Stimulated activated CD8-positive, alpha-beta memory T cell treated with anti-CD3 and anti-CD28 coated beads, Interleukin-4, amount 100 ng/mL, for 48 hours (primary cell): ENCODE results near the gene PROB1.
A peak's percentile ranks its signal among the peaks of the same experiment; 100 is the strongest.
"Not testable (repeated sequence)": the region's sequence is repeated elsewhere in the genome, so short reads cannot be mapped to it uniquely, and the experiment has no call there.

ENCODE experiments used
- DNase-seq: peaks from one replicate; pipeline ENCODE4 v3.0.0-alpha.2; 2020

The PROB1 gene

DNA sequence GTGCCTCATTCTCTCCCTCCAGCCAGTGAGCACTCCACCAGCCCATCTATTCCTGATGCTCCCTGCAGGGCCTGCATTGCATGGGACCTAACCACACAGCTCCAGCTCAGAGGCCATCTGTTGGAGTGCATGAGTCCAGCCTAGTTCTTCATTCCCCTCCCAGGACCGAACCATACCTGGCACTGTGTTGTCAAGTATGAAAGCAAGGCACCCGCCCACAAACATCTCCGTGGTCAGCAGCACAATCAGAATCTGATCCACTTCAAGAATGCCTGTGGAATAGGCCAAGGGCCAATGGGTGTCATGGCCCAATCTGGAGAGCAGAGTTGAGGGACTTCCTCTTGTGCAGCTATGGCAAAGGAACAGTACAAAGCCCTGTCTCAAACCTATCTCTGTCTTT lies 17.7 kb downstream of the PROB1 start:
- DNase-seq, result no peak

DNA sequence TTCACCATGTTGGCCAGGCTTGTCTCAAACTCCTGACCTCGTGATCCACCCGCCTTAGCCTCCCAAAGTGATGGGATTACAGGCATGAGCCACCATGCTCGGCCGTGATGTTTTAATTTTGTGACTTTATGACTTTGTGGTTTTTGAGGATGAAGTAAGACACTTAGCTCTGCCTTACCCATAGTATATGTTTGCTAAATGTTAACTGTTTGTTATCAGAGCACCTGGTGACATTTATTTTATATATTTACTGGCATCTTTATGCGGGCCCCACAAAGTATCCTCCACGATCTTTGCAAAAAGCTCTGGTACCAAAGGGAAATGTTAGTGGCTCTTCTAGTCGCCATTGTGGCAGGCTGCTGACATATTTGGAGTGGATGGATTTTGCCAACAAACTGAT lies 18.5 kb downstream of the PROB1 start:
- no peak for DNase-seq

DNA sequence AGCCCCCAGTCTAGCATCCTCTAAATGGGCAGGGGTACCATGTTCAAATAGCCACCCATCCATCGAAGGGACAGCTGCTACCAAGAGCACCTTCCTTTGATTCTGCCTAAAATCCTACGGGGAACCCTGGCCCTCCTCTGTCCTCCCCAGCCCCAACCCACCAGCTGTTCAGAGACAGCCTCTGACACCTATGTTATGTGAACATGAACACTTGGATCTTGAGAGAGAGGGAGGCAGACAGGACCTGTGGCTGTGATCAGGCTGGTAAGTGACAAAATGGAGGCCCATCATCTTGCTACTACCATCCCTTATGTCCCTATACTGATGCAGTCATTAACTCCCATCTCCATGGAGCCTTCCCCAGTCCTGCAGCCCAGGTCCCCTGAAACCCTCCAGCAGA lies 20.0 kb downstream of the PROB1 start:
- peak; percentile 21 for DNase-seq

DNA sequence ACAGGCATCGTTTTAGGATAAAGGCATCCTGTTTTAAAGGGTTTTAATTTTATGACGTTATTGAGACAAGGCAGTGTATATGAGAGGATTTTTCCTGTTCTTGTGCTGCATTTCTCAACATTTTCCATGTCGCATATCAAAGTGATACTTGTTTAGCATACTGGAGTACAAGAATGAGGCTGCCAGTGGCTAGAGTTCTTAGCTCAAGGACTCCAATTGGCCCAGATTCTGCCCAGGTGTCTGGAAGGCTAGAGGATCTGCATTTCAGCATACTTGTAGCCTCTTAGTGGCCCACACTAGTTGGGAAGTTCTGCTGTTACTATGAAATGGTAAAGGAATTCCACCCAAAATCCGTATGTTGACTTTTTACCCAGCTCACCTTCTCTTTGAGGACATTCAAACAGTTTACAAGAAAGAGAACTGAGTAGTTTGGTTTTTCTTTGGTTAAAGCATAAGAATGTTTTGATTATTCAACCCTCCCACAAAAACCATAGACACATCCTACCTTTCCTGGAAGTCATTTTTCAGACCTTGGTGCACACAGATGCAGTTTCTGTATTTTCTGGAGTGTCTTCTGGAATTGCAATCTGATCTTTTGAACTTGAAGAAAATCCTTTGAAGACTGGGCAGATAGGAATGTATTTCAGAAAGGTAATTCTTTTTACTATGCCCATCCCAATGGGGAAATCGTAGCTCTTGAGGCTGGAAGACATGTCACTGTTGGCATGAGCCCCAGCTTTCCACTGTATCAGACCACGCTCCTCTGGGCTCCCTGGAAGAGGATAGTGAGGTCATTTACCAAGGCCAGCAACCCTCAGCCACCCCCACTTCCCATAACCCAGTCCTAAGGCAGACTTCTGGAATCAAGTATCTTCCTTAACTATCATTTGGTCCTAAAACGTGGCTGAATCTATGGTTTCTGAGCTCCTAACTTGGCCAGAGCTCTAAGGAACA lies 23.1 kb downstream of the PROB1 start:
- DNase-seq, result peak; percentile 25

DNA sequence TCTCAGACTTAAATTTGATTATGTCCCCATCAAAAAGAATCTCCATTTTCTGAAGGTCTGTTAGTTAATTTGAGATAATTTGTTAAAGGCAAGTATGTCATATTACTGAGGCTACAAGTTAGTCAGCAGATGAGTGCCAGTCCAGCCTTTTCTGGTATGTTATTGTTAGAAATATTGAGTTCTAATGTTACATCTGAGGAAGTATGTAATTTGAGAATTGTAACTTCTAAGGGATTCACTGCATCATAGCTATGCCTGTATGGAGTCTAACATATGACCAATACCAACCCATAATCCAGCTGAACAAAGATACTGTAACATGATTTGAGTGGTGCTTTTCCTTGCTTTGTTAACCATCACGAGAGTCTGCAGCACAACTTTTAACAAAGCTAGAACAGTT lies 25.7 kb downstream of the PROB1 start:
- no peak for DNase-seq

DNA sequence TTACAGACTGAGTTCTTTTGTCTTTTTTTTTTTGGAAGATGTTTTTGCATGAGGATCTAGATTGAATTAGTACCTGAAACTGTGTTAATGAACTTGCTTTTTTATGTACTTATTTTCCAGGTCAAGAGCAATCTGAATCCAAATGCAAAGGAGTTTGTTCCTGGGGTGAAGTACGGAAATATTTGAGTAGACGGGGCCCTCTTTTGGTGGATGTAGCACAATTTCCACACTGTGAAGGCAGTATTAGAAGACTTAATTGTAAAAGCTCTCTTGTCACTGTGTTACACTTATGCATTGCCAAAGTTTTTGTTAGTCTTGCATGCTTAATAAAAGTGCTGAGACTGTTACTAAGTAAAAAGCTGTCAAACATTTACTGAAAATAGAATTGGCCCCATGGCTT lies 26.3 kb downstream of the PROB1 start:
- DNase-seq, result peak; percentile 17

DNA sequence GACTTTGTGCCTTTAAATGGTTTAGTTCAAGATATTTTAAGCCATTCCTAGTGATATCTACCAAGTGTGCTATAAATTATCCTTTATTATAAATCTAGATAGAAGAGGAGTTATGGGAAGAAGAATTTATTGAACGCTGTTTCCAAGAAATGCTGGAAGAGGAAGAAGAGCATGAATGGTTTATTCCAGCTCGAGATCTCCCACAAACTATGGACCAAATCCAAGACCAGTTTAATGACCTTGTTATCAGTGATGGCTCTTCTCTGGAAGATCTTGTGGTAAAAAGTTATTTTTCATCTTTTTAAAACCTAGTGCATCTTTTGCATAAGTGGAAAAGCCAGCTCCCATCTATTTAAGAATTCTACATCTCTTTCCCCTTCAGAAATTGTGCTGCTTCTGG lies 30.4 kb downstream of the PROB1 start:
- no peak for DNase-seq

DNA sequence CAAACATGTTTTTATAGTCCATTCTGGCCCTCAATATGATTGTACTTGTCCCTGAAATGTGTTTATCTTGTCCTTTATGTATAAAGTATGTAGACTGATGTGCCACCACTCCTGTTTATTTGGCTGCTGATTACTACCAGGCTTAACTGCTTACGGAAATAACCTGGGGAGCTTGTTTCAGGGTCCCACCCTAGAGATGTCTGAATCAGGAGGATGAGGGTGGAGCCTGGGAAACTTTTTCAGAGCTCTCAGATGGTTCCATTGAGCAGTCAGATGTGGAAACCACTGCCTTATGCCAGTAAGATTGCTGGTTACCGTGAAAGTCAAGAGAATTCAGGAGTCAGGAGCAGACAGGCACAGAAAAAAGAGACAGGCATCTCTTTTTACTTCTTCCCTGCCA lies 31.0 kb downstream of the PROB1 start:
- peak; percentile 19 for DNase-seq

DNA sequence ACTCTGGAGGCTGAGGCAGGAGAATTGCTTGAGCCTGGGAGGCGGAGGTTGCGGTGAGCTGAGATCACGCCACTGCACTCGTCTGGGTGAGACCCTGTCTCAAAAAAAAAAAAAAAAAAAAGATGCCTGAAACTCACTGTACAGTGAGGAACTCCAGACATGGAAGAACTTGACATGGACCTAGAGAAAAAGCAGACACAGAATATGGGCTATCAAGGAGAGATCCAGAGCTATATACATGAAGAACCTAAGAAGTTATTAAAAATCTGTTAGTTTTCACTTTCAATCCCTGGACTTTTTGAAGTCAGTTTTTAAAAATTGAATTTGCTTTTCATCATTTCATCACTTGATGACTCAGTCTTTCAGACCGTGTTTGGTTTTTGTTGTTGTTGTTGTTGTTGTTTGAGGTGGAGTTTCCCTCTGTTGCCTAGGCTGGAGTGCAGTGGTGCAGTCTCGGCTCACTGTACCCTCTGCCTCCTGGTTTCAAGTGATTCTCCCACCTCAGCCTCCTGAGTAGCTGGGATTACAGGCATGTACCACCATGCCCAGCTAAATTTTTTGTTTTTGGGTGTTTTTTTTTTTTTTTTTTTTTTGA lies 33.0 kb downstream of the PROB1 start:
- peak; percentile 2 for DNase-seq

DNA sequence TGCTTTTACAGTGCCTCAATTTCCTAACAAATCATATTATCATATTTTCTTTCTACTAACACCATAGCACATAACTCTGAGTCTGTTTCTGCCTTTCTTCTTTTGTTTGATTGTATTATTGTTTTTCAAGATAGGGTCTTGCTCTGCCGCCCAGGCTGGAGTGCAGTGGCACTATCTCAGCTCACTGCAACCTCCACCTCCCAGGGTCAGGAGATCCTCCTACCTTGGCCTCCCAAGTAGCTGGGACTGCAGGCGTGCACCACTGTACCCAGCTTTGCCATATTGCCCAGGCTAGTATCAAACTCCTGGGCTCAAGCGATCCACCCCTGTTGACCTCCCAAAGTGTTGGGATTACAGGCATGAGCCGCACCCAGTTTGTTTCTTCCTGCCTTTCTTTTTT lies 34.5 kb downstream of the PROB1 start:
- DNase-seq, result peak; percentile 19

DNA sequence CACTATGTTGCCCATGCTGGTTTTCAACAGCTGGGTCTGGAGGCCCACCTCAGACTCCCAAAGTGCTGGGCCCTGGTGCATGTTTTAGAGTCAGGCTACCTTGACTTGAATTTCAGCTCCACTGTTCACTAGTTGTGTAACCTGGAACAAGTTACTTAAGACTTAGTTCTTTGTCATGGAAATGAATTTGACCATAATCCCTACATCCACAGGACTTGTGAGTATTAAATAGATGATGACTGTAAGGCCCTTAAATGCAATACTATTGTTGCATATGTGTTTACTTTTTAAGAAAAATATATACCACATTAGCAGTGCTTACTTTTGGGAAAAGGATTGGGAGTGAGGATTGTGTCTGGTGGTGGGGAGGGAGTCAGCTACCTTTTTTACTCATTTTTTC lies 36.8 kb downstream of the PROB1 start:
- no peak for DNase-seq

DNA sequence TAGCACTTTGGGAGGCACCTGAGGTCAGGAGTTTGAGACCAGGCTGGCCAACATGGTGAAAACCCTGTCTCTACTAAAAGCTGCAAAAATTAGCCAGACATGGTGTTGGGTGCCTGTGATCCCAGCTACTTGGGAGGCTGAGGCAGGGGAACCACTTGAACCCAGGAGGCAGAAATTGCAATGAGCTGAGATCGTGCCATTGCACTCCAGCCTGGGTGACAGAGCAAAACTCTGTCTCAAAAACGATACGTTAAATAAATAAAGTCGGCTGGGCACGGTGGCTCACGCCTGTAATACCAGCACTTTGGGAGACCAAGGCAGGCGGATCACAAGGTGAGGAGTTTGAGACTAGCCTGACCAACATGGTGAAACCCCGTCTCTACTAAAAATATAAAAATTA lies 39.0 kb downstream of the PROB1 start:
- not testable (repeated sequence) for DNase-seq

DNA sequence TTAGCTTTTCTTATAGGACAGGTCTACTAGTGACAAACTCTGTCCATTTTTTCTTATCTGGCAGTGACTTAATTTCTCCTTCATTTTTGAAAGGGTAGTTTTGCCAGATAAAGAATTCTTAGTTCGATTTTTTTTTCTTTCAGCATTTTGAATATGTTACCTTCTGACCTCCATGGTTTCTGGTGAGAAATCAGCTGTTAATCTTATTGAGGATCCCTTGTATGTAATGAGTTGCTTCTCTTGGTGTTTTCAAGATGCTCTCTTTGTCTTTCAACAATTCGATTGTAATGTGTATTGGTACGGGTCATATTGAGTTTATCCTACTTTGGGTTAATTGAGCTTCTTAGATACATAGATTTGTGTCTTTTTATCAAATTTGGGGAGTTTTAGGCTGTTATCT lies 40.7 kb downstream of the PROB1 start:
- no peak for DNase-seq

DNA sequence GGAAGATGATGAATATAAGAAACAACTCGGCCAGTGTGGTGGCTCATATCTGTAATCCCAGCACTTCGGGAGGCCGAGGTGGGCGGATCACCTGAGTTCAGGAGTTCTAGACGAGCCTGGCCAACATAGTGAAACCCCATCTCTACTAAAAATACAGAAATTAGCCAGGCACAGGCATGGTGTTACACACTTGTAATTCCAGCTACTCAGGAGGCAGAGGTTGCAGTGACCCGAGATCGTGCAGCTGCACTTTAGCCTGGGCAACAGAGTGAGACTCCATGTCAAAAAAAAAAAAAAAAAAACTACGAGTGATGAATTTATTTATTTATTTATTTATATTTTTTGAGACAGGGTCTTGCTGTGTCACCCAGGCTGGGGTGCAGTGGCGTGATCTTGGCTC lies 47.0 kb downstream of the PROB1 start:
- DNase-seq, result not testable (repeated sequence)

DNA sequence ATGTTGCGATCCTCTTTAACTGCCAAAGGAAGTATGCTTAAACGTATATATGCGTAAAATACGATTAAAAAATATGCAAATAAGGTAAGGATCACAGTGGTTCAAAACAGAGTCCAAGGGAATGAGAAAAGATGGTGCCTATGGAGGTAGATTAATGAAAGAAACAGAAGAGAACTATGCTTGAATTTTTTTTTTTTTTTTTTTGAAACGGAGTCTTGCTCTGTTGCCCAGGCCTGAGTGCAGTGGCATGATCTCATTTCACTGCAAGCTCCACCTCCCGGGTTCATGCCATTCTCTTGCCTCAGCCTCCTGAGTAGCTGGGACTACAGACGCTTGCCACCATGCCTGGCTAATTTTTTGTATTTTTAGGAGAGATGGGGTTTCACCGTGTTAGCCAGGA lies 49.5 kb downstream of the PROB1 start:
- not testable (repeated sequence) for DNase-seq

DNA sequence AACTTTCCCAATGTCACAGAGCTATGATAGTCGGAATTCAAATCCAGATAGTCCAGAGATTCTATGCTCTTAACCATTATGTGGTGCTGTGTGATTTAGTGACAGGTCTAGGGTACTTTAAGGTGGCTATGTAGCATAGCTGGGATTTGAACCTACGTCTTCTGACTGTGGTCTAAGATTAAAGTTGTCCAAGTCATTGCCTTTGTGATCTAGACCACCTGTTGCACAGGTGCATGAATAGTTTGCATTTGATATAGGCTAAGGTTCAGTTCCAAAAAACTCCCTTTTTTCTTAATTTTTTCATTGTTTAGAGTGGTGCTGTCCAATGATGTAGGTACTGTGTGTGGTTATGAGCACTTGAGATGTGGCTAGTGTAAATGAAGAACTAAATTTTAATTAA lies 50.7 kb downstream of the PROB1 start:
- DNase-seq, result no peak

DNA sequence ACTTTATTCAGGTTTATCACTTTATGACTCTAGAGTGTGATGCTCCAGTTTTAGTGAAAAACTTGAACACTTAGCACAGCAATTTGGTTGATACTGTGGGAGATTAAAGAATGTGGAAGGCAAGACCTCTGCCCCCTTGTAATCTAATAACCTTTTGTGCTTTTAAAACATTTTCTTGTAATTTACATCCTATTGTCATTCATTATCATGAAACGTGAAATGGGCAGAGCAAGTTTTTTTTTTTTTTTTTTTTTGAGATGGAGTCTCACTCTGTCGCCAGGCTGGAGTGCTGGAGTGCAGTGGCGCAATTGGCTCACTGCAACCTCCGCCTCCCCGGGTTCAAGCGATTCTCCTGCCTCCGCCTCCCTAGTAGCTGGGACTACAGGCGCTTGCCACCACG lies 51.4 kb downstream of the PROB1 start:
- DNase-seq, result no peak

DNA sequence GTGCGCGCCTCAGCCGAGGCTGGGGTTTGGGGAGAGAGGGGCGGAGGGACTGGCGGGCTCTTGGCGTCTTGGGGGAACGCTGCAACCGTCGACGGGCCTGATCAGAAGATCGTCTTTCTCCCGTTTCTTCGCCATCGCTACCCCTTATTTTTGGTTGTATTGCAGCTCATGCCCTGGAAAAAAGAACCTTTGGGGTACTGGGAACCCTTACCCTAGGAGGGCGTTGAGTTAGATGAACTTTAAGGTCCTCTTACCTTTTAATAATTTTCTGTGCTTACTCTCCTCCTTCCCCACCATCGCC lies 52.5 kb downstream of the PROB1 start:
- DNase-seq, result no peak

DNA sequence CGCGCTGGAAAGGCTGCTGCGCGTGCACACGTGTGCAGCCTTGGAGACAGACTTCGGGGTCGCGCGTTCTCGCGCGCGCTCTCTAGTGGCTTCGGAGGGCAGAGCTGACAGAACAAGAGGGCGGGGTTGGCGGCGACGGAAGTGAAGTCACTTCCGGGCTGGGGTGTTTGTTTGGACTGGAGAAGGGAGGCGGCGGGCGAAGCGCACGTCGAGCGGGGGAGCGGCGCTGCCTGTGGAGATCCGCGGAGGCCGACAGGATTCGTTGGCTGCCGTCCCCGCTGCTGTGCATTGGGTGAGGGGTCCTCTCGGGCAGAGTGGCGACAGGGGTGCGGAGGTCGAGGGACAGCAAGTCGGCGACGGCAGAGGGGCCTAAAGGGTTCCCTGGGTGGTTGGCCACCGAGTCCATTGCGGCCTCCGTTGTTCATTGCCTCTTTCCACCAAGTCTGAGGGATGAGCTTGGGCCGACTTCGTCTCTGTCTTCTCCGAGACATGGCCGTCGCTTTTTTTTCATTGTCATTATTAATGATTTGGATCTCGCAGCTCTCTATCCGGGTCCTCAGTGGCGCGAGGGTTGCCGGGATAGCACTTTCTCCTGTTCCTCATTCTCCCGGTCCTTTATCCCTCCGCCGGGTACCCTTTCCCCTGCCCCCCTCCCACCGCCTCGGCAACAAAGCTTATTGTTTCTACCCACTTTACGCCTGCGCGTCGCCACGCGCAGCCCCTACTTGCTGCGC lies 53.0 kb downstream of the PROB1 start, which contains the start of gene PAIP2:
PAIP2 (plus strand) TSS at position 166 of the 734 bp plus-strand sequence. CDS start 21,931 bp downstream, outside the sequence.
- peak; percentile 98 for DNase-seq

DNA sequence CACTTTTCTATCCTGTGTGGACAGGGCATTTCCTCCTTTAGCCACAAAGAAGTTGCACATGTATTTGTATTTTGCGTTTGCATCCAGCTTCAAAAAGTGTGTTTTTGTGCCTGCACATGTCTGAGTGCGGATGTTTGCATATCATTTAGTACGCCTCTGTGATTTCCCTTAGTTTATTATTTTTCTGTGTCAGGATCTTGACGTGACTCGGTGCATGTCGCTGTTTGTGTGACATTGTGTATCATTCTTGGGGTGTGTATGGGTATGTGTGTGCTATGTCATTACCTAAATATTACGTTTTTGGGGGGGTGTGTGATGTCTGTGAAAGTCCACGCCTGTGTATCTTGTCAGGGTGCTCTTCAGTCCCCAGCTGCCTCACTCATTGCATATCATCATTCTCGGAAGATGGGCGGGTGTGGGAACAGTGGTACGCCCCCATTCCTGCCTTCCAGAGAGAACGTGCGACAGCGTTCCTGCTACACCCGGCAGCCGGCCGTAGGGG lies 53.7 kb downstream of the PROB1 start:
- no peak for DNase-seq
